B cell (primary cell): ENCODE data around the gene EIF1AX.

ENCODE experiments used
- EZH2 ChIP-seq: IDR thresholded peaks from 2 replicates; pipeline ENCODE4 v1.6.1; 2012; ENCODE audit warnings: borderline replicate concordance, low read depth, mild to moderate bottlenecking, moderate library complexity, low read length; ENCODE audit not compliant: insufficient read depth, poor library complexity, severe bottlenecking
- TF ChIP-seq, protein P1 (sequence below): fragments of 200-600 bp; IDR thresholded peaks from one replicate; pipeline ENCODE4 v1.8.0; 2022; ENCODE audit warnings: antibody characterized with exemption, mild to moderate bottlenecking

DNA sequence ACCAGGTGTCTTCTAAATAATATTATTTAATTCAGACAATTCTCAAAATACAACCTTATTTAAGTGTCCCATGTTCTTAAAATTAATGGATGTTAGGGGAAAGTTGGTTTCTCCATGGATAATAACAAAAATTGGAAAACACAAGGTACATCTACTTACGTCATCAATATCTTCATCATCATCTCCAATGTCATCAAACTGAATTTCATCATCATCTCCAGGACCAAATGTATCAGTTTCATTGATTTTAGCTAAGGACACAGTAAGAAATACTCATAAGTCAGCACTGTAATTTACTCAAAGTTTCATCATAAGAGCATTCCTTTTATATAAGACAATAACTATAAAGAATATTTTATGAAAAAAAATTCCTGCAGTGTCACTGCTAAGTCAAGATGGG, 11.3 kb downstream of the EIF1AX start:
- TF ChIP-seq, protein P1, sequence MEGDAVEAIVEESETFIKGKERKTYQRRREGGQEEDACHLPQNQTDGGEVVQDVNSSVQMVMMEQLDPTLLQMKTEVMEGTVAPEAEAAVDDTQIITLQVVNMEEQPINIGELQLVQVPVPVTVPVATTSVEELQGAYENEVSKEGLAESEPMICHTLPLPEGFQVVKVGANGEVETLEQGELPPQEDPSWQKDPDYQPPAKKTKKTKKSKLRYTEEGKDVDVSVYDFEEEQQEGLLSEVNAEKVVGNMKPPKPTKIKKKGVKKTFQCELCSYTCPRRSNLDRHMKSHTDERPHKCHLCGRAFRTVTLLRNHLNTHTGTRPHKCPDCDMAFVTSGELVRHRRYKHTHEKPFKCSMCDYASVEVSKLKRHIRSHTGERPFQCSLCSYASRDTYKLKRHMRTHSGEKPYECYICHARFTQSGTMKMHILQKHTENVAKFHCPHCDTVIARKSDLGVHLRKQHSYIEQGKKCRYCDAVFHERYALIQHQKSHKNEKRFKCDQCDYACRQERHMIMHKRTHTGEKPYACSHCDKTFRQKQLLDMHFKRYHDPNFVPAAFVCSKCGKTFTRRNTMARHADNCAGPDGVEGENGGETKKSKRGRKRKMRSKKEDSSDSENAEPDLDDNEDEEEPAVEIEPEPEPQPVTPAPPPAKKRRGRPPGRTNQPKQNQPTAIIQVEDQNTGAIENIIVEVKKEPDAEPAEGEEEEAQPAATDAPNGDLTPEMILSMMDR, result no peak
- no peak for TF ChIP-seq EZH2
